Activated T-helper 9 cell treated with anti-CD3 and anti-CD28 coated beads, Interleukin-2, amount 50 U/mL, for 16 hours (primary cell): ENCODE results near the gene SLC16A10.
"Not testable (repeated sequence)": the region's sequence is repeated elsewhere in the genome, so short reads cannot be mapped to it uniquely, and the experiment has no call there.

Experiments used
- DNase-seq: peaks from one replicate; pipeline ENCODE4 v3.0.0-alpha.2; 2020; ENCODE audit warnings: low read depth

Gene SLC16A10

GRCh38 chr6:111219785-111220184 is 132.5 kb downstream of the SLC16A10 start:
- no peak for DNase-seq

DNA sequence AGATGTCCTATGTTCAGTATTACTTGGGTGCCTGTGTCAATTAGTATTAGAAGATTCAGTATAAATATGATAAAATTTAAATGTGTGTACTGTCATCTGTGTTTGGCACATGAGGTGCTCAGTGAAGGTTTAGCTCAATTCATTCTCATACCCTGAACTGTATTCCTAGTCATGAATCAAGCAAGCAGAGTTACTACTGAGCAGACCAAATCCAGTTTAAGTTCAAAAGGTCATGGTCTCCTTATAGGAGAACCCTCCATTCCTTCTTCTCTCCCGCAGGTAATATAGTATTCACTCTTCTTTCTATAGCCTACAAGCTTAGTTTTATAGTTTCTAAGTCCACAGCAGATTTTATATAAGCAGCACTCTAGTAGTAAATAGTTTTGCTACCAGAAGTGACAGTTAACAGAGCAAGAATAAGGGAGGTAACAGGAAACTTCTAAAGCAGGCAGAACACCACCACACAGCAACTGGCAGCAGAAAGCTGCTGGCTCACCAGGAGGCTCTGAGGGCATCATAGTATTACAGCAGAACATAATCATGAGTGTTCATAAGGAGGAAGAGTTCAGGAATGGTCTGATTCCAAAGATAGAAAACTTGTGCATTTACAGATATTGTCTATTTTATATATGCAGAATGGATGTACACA is 133.2 kb downstream of the SLC16A10 start:
- no peak for DNase-seq

DNA sequence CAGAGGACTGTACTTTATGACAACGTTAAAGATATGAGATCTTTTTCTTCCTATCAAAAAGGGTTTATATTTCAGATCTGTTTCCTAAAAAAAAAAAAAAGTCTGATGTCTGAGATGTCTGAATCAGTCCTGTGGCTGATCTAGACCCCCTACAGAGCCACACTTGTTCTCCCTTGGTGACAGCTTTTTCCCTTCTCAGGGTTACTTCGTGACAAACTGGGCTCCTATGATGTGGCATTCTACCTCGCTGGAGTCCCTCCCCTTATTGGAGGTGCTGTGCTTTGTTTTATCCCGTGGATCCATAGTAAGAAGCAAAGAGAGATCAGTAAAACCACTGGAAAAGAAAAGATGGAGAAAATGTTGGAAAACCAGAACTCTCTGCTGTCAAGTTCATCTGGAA is 134.5 kb downstream of the SLC16A10 start:
- DNase-seq = no peak

DNA sequence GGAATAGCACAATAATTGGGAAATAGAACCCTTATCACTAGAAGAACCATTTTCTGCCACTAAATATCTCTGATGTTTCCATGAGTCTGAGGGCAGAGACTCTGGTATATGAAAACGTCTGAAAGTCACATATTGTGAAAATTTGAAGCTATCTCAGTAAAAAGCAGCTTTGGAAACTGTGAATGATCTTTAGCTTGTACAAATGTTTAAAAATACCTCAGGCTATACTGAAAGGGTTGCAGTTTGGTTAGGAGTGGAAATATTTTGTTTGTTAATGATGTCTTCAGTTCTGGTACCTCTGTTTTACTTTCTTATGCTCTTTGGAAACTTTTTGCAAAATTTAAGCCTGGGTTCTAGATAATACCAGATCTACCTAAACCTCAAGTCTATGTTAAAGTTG is 135.0 kb downstream of the SLC16A10 start:
- no peak for DNase-seq

GRCh38 chr6:111228094-111228493 is 140.8 kb downstream of the SLC16A10 start:
- DNase-seq = no peak

GRCh38 chr6:111230351-111231089 is 143.2 kb downstream of the SLC16A10 start:
- no peak for DNase-seq

DNA sequence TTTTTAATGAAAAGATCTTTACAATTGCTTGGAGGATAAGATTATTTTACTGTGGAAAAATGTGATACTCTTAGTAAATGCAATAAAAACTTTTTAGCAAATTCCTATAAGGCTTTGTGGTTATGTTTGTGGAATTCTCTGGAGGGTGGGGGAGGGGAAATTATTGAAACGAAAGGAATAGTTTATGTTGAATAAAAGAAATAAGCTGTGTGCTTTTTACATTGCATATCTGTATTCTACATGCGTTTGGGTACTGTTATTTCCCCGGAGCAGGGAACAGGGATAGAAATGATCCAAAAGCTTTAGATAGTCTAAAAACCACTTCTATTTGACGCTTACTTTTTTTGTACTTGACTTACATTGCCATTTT is 143.8 kb downstream of the SLC16A10 start:
- no peak for DNase-seq

DNA sequence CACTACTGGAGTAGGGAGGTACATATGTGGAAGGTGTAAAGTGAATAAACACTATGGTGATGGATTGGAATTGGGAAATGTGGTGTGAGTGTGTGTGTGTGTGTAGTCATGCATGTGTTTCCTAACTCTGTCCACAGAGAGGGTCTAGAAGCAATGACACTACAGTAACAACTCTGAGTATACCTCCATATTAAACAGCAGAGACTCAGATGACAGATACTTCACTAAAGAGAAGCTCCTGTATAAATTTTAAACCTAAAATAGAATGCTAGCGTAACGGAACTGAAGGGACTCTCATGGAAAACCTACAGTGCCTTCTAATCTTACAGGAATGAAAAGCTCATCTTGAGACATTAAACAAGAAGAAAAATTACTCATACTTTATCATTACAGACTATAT is 150.5 kb downstream of the SLC16A10 start:
- no peak for DNase-seq

DNA sequence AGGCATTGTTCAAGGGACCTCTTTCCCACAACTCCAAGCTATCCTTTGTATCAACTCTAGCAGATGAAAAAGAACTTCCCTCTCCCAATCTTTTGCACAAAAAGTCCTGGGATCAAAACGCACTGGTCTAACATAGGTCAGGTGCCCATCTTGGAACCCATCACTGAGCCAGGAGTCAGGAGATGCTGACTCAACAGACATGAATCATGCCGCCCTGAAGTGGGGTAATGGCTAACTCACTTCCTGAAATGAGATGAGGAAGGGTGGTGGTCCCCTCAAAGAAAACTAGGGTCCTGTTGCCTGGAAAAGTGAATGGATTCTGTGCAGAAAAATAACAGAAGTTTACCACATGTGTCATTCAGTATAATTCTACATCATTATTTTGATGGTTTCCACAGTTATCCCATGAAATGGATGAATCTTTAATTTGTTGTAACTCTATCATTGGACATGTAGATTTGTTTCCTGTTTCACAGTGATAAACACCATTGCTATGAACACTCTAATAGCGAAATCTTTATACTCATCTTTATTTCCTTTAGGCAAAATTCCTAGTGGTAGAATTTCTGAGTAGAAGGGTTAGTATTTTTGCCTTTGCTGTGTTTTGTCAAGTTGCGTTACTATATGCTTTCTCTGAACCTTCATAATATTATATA is 151.3 kb downstream of the SLC16A10 start:
- no peak for DNase-seq

GRCh38 chr6:111239461-111239860 is 152.2 kb downstream of the SLC16A10 start:
- DNase-seq = no peak

- no peak for DNase-seq
These were observed 155.1 kb downstream of the SLC16A10 start for GRCh38 chr6:111242452-111242851.

DNA sequence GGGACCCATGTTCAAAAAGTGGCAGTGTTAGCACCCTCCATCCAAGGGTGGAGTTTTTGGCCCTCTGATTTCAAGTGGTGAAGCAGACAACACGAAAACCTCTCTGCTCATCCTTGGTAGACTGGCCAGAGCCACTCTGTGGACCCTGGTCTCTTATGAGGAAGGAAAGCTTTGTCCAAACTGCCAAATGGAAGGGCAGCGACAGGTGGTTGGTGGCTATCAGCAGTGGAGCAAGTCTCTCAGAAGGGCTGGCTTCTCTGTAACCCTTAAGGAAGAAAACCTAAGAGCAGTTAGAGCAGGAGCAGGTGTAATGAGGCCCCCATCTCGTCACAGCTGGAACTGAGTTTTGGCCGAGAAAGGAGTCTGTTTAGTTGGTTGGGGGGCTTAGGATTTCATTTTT is 155.8 kb downstream of the SLC16A10 start:
- no peak for DNase-seq

DNA sequence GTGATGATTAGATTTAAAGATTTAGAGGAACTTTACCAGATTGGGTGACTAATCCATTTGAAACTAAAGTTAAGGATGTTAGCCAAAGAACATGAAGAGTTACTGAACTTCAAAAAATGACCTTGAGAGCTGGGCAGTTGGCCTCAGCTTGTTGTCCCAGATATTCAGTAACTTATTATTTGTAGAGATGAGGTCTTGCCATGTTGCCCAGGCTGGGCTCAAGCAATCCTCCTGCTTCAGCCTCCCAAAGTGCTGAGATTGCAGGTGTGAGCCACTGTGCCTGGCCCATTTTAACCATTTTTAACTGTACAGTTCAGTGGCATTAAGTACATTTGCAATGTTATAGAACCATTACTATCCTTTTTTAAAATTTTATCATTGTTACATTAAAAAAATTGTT is 161.5 kb downstream of the SLC16A10 start:
- DNase-seq = no peak

GRCh38 chr6:111250791-111251354 is 163.6 kb downstream of the SLC16A10 start:
- DNase-seq = no peak

DNA sequence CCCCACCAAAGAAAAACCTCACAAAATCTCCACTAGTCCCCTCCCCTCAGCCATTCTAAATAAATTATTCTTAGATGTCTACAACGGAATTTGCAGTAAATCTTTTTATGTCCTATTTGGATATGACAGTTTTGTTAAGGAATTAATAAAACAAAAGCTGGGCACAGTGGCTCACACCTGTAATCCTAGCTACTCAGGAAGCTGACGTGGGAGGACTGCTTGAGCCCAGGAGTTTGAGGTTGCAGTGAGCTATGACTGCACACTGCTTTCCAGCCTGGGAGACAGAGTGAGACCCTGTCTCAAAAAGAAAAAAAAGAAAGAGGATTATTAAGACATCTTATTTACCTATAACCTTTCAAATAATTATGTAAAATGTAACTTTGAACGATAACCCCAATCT is 165.4 kb downstream of the SLC16A10 start:
- no peak for DNase-seq

GRCh38 chr6:111254004-111254778 is 166.9 kb downstream of the SLC16A10 start:
- no peak for DNase-seq

- DNase-seq = no peak
These were observed 167.5 kb downstream of the SLC16A10 start for GRCh38 chr6:111254779-111255166.

DNA sequence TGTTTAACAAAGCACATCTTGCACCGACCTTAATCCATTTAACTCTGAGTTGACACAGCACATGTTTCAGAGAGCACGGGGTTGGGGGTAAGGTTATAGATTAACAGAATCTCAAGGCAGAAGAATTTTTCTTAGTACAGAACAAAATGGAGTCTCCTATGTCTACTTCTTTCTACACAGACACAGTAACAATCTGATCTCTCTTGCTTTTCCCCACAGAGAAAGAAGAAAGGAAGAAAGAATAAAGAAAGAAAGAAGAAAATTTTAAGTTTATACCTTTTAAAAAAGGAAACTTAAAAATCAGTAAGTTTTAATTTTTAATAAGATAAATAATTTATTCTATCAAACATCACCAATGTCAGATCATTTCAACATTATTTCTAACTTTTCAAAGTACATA is 168.5 kb downstream of the SLC16A10 start:
- not testable (repeated sequence) for DNase-seq

GRCh38 chr6:111256646-111257045 is 169.3 kb downstream of the SLC16A10 start:
- DNase-seq = no peak

- DNase-seq = no peak
These were observed 170.7 kb downstream of the SLC16A10 start for GRCh38 chr6:111258010-111258409.

GRCh38 chr6:111258615-111259088 is 171.3 kb downstream of the SLC16A10 start:
- no peak for DNase-seq
